HTR-8/SVneo (cell line): ENCODE data around the gene LENG1.

Experiments
- DNase-seq: peaks from one replicate; pipeline ENCODE4 v3.0.0; 2011; ENCODE audit warnings: low spot score, mixed read lengths; ENCODE audit not compliant: insufficient read length
- FAIRE-seq: peaks from 2 replicates; lab custom pipeline; 2011; peaks lifted over from hg19 to GRCh38; lab: Jason Lieb, UNC

The LENG1 gene

DNA sequence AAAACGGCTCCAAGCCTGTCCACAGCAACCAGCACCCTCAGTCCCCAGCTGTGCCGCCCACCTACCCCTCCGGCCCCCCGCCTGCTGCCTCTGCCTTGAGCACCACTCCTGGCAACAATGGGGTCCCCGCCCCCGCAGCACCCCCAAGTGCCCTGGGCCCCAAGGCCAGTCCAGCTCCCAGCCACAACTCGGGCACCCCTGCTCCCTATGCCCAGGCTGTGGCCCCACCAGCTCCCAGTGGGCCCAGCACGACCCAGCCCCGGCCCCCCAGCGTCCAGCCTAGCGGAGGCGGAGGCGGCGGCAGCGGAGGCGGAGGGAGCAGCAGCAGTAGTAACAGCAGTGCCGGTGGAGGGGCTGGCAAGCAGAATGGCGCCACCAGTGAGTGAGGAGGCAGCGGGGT, 11.4 kb downstream of the LENG1 start:
- DNase-seq (no peak), FAIRE-seq (no peak)

DNA sequence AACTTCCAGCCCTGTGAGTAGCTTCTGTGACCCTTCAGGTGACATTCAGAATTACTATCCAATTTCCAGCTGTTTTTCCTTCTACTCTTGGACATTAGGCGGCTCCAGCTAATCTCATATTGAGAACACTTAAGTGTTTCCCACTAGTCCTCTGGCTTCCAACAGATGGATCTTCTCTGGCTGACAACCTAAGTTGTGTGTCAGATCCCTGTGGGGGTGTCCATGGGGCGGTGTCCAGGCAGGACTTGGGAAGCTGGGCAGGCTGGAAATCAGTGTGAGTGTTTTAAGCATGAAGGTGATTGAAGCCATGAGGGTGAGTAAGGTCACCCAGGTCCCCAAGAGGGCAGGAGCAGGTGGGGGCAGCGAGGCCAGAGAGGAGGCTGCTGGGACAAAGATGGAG, 11.8 kb downstream of the LENG1 start:
- FAIRE-seq (no peak), DNase-seq (no peak)

DNA sequence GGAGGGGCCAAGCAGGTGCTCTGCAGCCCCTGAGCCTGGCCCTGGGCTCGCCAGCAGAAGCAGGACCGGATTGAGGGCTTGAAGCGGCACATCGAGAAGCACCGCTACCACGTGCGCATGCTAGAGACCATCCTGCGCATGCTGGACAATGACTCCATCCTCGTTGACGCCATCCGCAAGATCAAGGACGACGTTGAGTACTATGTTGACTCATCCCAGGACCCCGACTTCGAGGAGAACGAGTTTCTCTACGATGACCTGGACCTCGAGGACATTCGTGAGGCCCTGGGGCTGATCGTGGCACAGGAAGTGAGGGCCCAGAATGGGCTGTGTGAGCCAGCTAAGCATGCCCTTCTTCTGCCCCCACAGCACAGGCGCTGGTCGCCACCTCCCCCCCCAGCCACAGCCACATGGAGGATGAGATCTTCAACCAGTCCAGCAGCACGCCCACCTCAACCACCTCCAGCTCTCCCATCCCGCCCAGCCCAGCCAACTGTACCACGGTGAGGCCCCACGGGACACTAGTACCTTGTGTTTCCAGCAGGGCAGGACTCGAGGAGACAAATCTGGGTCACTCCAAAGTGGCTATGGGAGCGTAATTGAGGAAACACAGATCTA, 13.9 kb downstream of the LENG1 start:
- DNase-seq: no peak
- no peak for FAIRE-seq

- no peak for DNase-seq
- no peak for FAIRE-seq
These were observed 17.2 kb downstream of the LENG1 start for GRCh38 chr19:54142166-54142780.

DNA sequence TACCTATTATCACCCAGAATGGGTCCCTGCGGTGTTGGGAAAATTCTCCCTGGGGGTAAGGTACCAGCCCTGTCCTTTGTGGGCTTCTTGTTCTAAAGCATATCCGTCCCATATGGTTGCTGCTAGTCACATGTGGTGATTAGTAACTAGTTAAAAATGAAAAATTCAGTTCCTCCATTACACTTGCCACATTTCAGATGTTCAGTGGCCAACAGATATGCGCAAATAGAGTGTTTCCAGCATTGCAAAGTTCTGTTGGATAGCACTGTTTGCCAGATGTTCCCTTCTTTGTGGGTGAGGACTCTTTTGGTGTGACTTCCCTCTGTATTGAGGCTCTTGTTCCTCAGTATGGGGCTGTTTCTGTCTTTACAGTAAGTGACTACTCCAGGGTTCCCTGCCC, 18.2 kb downstream of the LENG1 start:
- no peak for FAIRE-seq
- DNase-seq: no peak

- no peak for FAIRE-seq
These were observed 20.8 kb downstream of the LENG1 start for GRCh38 chr19:54138489-54139256.

DNA sequence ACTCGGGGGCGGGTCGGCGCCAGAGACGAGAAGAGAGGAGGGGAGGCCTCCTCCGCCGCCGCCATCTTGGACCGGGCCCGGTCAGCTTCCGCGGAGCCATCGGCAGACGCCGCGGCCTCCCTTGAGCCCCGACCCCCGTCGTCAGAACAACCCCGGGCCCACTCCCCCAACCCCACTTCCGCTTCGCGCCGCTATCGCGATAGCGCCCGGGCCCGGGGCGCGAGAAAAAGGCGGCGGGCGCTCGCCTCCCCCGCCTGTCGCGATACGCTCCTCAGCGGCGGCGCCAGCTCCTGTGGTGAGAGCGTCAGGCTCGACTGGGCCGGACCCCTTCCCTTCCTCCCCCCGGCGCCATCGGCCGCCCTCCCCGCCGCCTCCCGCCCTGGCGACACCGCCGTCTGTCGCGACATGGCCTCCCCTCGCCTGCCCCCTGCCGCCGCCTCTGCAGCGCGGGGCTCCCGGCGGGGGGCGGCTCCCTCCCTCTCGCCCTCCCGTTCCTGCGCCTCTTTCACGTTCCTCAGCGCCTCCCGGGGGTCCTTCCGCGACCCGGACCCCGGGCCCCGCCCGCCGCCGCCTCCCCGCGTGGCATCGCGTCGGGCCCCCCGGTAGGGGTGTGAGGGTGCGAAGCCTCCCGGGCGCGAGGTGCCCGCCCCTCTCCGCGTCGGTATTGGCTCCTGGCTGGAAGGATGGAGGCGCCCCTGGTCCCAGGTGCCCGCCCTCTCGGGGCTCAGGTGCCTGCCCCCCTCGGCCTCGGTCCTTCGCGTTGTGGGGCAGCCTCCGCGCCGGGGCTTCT, 21.6 kb downstream of the LENG1 start, which contains the start of gene CNOT3:
Gene CNOT3 (plus strand): TSS at position 64 of the 790 bp plus-strand sequence. CDS start 5,217 bp downstream, outside the sequence.
- FAIRE-seq: no peak
- DNase-seq: no peak

More at GRCh38 chr19:54138489-54139256, 20.8 kb downstream of the LENG1 start:
- DNase-seq: no peak

DNA sequence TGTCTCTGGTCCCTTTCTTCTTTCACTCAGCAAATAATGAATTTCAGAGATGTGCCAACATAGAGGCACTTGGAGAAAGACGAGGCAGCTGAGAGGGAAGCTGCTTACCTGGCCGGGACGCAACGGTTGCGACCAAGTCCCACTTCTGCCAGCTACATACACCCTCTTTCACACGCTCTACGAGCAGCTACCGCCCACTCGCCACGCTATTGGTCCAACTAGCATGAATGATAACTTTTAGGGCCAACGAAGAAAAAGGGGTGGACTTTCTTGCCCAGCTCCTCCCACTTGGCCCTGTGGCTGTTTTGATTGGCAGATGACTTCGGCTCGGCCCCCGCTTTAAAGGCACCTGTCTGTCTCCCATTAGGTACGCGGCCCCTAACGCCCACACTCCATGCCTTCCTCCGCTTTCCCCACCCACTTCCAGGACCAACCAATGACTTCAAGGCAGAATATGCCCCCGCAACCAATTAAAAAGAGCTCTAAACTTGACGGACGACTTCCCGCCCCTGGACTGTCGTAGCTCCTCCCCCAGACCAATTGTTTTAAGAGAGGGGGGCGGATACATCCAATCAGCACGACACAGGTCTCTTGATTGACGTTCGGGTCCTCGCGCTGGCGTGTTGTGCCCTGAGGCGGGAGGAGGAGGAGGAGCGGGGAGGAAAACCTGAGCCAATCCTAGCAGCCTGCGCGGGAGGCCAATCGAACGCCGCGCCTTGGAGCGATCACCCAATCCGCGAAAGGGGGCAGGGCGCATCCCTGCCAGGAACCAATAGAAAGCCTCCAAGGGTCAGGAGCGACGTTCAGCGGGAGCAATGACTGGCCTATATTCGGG, 22.4 kb downstream of the LENG1 start:
- peak; percentile 95 for FAIRE-seq
- DNase-seq: peak; percentile 99

GRCh38 chr19:54136086-54136863, 23.2 kb downstream of the LENG1 start:
- peak; percentile 41 for DNase-seq
- FAIRE-seq: no peak

GRCh38 chr19:54133957-54134590, 25.4 kb downstream of the LENG1 start:
- DNase-seq: no peak
- no peak for FAIRE-seq

DNA sequence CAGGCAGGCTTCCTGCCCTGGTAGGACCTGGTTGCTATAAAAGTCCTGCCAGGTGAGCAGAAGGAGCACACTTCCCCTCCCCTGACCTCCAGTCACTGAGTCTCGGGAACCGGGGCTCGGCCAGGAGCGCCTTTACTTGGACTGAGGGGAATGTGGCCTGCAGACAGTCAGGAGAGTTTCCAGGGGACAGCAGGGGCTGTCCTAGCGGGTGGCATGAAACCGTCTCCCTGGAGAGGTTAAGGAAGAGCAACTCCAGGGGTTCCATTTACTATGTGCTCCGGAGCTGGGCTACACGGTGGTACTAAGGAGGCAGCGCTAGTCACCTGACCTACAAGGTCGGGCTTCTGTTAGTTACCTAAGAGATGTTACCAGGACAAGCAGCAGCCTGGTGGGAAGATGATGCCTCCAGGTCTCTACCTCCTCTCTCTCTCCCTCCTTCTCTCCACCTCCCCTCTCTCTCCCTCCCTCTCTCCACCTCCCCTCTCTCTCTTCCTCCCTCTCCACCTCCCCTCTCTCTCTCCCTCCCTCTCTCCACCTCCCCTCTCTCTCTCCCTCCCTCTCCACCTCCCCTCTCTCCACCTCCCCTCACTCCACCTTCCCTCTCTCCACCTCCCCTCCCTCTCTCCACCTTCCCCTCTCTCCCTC, 26.1 kb downstream of the LENG1 start:
- DNase-seq: no peak
- no peak for FAIRE-seq

DNA sequence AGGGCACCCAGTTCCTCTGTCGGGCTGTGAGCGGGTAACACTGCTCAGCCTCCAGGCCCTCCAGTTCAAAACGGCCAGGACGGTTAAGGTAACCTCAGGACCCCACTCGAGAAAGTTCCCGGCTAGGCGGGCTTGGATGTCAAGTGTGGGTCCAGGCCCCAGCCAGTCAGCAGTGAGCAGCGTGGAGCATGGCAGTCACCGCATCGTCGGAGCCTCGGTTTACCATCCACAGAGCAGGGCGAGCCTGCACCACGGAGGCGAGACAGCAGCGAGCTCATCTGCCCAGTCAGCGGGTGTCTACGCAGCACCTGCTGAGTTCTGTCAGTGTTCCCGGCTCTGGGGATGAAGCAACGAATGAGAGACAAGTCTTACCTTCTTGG, 29.9 kb downstream of the LENG1 start:
- FAIRE-seq (no peak), DNase-seq (no peak)

- DNase-seq (no peak), FAIRE-seq (no peak)
These were observed 30.5 kb downstream of the LENG1 start for GRCh38 chr19:54128796-54129616.

- no peak for FAIRE-seq
These were observed 31.1 kb downstream of the LENG1 start for GRCh38 chr19:54128441-54128725.

DNA sequence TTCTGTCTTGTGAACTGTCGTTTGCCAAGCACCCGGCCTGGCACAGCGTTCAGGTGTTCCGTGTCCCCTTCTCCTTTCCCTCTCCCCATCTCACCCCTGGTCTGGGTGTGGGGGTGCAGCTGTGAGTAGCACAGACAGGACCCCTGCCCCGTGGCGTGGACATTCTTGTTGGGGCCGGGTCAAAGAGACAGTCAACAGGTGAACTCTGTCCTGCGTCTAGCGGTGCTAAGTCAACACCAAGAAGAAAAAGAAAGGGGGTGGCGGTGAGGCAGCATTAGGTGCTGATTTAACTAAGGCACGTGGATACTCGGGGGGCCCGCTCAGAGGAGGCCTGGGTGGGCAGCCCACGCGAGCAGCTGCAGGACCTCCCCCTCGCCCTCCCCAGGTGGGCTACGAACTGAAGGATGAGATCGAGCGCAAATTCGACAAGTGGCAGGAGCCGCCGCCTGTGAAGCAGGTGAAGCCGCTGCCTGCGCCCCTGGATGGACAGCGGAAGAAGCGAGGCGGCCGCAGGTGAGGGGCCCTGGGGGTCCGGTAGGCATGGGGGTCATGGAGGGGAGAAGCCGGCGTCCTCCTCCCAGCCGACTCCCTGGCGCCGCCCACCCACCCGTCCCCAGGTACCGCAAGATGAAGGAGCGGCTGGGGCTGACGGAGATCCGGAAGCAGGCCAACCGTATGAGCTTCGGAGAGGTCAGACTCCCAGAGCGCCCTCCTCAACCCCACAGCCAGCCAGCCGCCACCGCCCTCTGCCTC, 31.7 kb downstream of the LENG1 start:
- FAIRE-seq (no peak), DNase-seq (no peak)

More at GRCh38 chr19:54128441-54128725, 31.1 kb downstream of the LENG1 start:
- no peak for DNase-seq

DNA sequence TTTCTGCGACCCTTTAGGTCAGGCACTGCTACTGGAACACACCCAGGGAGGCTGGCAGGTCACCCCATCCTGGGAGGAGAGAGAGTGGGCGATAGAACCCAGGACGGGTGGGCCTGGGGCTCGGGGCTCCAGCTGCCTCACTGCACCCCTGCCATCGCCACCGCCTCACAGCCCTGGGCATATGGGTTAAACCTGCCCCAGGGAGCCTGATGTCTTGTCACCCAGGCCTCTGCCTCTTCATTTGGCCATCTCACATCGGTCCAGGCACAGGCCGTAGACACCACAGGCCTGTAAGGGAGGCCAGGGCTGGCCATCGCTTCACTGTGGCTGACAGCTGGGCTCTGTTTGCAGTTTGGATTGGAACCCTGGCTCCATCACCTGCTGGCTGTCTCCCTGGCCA, 33.8 kb downstream of the LENG1 start:
- DNase-seq: no peak
- FAIRE-seq: no peak

DNA sequence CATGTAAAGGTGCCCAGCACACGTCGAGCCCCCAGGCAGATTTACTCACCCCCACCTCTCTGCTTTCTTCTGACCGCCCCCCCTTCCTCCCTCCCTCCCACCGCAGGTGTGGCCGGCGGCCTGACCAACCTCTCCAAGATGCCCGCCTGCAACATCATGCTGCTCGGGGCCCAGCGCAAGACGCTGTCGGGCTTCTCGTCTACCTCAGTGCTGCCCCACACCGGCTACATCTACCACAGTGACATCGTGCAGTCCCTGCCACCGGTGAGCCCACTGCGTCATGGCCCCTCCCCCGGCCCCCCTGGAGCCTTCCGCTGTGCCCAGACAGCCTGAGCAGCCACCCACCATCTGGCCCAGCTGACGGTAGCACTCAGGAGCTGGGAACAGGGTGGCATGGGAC, 35.1 kb downstream of the LENG1 start:
- DNase-seq: no peak
- no peak for FAIRE-seq
